Activated T-helper 1 cell treated with anti-CD3 and anti-CD28 coated beads, Interleukin-12 subunit alpha, Interleukin-12 subunit beta, Interleukin-2, Interleukin-4 antibody, amounts not matched to agents 30 ng/mL and 10 ng/mL and 1 ng/mL, durations not matched to agents 14 hours and 24 hours and 36 hours (primary cell): ENCODE data around the gene ZP1. TPM values are rescaled to one million over a fixed set of nuclear protein-coding genes. Genes with fewer than 3 reads are reported as not detected.

Experiments
- DNase-seq: peaks from one replicate; pipeline ENCODE4 v3.0.0; 2021; ENCODE audit warnings: low spot score
- H3K27ac Mint-ChIP-seq: one replicate; pipeline ENCODE4 v1.8.0; 2021; ENCODE audit warnings: mild to moderate bottlenecking, mixed read lengths
- H3K27me3 Mint-ChIP-seq: one replicate; pipeline ENCODE4 v1.8.0; 2022; ENCODE audit warnings: mild to moderate bottlenecking, moderate library complexity, mixed read lengths; ENCODE audit not compliant: insufficient read depth
- H3K36me3 Mint-ChIP-seq: one replicate; pipeline ENCODE4 v1.8.0; 2021; ENCODE audit warnings: low read depth, mixed read lengths
- H3K4me1 Mint-ChIP-seq: one replicate; pipeline ENCODE4 v1.8.0; 2021; ENCODE audit warnings: low read depth, mixed read lengths
- H3K4me3 Mint-ChIP-seq: one replicate; pipeline ENCODE4 v1.8.0; 2021; ENCODE audit warnings: mild to moderate bottlenecking, moderate library complexity, mixed read lengths
- H3K9me3 Mint-ChIP-seq: one replicate; pipeline ENCODE4 v1.8.0; 2021; ENCODE audit warnings: mixed read lengths
- intact Hi-C: fragments of 100-400 bp; cut with micrococcal nuclease; formaldehyde crosslinking; loops from one replicate; pipeline ENCODE4 v1.15.1; 2024
- total RNA-seq: library from RNA; stranded (reverse); gene quantifications from 2 replicates; pipeline ENCODE4 v1.2.3, GENCODE V29; 2022

Gene ZP1
- total RNA-seq, 1 donor from 2014 or later, result not detected

DNA sequence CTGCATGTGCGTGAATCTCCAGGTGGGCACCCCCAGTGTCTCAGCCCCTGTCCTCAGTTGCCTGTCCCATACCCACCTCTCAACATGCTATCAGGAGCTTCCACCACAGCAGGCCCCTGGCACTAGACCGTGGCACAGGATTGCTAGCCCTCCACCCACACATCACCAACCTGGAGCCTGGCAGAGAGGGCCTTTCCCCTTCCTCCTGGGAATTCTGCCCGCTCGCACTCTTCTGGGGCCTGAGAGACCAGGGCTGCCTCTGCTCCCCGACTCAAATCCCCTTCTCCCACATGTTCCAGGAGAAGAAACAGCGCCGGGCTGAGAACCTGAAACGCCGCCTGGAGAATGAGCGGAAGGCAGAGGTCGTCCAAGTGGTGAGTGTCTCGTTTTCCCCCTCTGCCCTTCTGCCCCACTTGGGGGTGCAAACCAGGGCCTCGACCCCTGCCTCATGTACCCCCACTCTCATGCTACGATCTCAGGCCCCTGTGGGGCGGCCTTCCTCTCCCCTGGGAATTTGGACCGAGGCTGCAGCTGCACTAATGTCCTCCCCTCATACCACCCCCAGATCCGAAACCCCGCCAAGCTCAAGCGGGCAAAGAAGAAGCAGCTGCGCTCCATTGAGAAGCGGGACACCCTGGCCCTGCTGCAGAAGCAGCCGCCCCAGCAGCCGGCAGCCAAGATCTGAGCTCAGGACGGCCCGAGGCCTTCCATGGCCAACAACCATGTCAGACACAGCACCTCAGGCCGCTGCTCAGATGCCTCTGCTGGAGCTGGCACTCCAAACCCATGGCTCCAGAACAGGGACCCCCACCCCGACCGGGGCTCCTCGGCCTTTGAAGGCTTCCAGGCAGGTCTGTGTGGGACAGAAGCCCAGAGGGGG is 17.5 kb upstream of the ZP1 start:
- Mint-ChIP-seq H3K27ac (no peak overlapping the region), H3K4me1 (peaks cover 7% of the 10 kb centered on the region), H3K9me3 (no peaks in the 10 kb centered on the region), H3K36me3 (peaks cover 24% of the 10 kb centered on the region), H3K4me3 (no peak overlapping the region), H3K27me3 (no peaks in the 10 kb centered on the region)
- intact Hi-C loops, result no loop called here
- no peak for DNase-seq

DNA sequence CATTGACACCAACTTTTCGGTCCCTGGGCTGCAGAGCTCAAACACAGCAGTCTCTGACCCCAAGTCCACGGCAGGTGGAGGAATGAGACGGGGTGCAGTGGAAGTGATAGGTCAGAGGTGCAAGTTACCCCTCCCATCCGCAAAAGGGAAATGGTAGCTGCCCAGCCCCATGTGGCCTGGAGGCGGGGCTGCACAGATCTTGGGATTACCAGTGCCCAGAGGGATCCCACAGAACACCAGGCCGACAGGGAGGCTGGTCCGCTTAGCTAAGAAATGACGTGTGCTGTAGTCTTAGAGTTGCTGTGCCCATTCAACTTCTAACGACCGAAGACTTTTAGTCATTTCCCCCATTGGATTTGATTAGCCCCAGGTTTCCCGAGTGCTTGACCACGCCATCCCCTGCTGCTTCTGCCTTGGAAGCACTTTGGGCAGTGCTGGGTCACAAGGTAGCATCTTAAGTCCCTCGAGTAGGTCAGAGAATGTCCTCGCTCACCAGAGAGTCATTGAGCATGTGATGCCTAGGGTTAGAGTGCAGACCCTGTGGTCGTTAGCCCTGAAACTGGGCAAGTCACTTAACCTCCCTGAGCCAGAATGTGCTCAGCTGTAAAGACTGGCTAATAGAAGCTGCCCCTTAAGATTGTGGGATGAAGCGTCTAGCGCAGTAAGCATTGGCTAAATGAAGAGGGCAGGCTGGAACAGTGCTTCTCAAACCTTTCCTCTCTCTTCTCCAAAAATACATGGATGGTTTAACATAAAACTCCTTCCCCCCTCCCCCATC is 15.8 kb upstream of the ZP1 start:
- no peak overlapping the region for H3K27ac Mint-ChIP-seq
- H3K4me1 Mint-ChIP-seq, result no peaks in the 10 kb centered on the region
- DNase-seq, result no peak
- no peak overlapping the region for H3K4me3 Mint-ChIP-seq
- intact Hi-C loops, result no loop called here
- H3K9me3 Mint-ChIP-seq, result no peaks in the 10 kb centered on the region
- no peaks in the 10 kb centered on the region for H3K27me3 Mint-ChIP-seq
- H3K36me3 Mint-ChIP-seq, result peaks cover 20% of the 10 kb centered on the region

DNA sequence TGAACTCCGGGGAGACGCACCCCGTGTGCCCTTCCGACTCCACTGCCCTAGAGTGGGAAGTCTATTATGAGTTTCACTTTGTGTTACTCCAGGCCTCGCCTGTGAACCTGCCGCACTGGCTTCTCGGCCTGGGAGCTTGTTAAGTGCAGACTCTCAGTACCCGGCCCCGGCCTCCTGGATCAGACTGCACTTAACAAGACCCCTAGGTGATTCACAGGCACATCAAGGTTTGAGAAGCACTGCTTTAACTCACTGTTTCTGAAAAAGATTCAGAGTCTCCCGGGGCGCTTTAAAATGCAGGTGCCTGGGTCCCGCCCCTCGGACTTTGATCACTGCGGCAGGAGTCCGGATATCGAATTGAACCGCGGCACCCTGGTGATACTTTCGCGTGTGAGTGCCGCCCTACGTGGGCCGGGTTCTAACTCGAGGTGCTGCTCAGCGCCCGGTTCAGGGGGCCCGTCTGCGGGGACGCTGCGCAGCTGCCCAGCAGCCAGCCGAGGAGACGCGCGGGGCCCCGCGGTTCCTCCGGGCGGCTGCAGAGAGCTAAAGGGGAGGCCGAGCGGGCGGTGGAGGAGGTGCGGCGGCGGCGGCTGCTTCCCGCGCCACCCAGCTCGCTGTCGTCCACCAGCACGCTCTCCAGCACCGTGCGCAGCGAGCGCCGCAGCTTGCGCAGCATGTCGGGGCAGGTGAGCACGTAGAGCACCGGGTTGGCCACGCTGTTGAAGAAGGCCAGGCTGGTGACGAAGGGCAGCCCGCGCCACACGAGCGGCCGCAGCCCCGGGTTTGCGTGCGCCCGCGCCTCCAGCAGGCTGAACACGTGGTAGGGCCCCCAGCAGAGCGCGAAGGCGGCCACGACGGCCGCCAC is 15.0 kb upstream of the ZP1 start:
- intact Hi-C loops, result no loop called here
- Mint-ChIP-seq H3K4me3 (no peak overlapping the region), H3K9me3 (no peaks in the 10 kb centered on the region), H3K27me3 (no peaks in the 10 kb centered on the region), H3K27ac (no peak overlapping the region), H3K36me3 (peaks cover 20% of the 10 kb centered on the region), H3K4me1 (no peaks in the 10 kb centered on the region)
- no peak for DNase-seq

DNA sequence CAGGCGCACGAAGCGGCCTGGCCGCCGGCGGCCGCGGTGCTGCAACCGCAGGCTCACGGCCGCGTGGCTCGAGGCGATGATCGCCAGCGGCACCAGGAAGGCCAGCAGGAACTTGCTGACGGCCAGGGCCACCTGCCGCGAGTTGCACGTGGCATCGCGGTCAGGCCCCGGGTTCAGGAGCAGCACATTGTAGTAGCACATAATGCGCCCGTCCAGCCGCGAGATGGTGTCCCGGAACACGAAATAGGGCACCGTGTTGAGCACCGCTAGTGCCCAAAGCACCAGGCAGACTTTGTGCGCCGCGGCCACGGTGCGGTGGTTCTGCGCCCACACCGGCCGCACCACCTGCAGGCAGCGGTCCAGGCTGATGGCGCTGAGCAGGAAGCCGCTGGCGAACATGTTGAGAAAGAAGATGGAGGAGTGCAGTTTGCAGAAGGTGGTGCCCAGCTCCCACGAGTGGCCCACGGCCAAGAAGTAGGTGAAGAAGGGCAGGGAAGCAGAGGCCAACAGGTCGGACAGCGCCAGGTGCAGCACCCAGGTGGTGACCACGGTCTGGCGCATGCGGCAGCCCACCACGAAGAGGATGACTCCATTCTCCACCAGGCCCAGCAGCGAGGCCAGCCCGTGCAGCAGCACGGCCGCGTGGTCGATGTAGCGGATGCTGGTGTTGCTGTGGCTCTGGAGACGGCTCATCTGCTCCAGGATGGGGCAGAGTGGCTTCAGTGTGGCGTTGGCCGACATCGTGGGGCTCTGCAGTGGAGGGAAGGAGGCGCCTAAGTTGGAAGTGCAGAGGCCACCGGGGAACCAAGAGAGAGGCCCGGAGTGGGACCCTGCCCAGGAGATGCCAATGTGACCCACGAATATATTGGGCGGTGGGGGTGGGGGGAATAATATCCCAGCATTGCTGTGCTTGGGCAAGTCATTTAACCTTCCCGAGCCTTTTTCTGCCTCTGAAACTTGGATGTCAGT is 14.1 kb upstream of the ZP1 start:
- Mint-ChIP-seq H3K9me3 (no peaks in the 10 kb centered on the region), H3K36me3 (peaks cover 20% of the 10 kb centered on the region), H3K4me3 (no peak overlapping the region), H3K27me3 (no peaks in the 10 kb centered on the region), H3K27ac (no peak overlapping the region), H3K4me1 (peaks cover 4% of the 10 kb centered on the region)
- intact Hi-C loops, result no loop called here
- no peak for DNase-seq

DNA sequence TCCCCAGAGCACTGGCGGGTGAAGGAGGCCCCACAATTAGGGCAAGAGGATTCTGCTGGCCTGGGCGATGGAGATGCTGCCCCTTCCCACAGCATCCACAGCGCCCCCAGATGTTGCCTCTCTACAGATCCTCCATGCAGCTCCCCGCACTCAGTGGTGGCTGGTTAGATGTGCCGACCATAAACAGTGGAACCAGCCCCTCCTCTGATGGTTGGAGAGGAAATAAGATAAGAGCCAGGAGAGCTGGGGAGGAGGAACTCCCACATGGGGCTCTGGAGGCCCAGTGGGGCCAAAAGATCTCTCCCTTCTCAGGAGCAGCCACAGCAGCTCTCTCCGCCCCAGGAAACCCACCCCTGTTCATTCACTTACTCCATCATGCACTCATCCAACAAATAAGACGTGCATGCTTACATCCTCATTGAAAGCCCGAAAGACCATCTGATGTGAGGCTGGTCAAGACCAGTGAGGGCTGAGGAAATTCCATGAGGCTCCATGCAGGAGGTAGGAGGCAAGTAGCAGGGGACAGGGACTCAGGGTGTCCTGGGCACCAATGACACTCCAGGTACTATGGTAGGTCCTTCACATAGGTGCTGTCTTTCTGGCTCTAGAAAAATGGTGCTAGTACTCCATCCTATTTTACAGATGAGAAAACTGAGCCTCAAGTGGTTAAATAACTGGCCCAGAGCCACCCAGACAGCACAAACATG is 13.0 kb upstream of the ZP1 start:
- Mint-ChIP-seq H3K4me1 (peaks cover 13% of the 10 kb centered on the region), H3K9me3 (no peaks in the 10 kb centered on the region), H3K4me3 (no peak overlapping the region), H3K27me3 (no peaks in the 10 kb centered on the region), H3K27ac (no peak overlapping the region), H3K36me3 (peaks cover 16% of the 10 kb centered on the region)
- no peak for DNase-seq
- intact Hi-C loops, result no loop called here

DNA sequence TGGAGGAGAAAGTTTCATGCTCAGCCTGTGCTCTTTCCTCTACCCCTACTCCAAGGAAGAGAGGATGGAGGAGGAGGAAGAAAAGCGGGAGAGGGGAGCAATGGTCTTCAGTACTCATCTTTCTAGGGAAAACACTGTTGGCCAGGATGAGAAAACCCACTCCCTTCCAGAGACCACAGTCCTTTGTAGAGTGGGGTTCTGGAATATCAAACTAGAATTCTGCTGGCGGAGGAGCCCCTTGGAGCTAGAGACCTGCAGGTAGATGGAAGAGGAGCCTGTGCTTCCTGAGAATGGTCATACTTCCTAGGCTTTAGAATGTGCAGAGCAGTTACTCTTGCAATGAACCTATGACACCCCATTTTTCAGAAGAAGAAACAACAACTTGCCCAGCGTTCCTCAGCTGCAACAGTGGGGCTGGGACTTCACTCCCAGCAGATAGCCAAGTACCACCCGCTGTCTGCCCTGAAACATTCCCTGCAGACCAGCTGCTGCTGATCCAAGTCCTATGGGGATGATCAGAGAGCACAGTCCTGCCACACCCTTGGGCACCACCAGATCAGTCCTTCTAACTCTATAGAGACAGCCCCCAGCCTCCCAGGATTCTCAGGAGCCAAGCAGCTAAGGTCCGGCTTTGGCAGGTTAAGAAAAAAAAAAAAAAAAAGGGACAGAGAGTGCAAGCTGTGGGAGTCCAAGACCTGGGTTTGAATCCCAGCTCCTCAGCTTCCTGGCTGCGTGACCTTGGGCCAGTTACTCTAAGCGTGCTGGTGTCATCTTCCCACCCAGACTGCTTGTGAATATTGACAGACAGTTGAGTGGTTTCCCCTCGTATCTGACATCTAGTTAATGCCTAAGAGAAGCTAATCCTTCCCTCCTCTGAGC is 12.3 kb upstream of the ZP1 start:
- H3K4me1 Mint-ChIP-seq, result peaks cover 13% of the 10 kb centered on the region
- H3K9me3 Mint-ChIP-seq, result no peaks in the 10 kb centered on the region
- H3K4me3 Mint-ChIP-seq, result no peak overlapping the region
- intact Hi-C loops, result no loop called here
- H3K36me3 Mint-ChIP-seq, result peaks cover 13% of the 10 kb centered on the region
- no peak for DNase-seq
- H3K27ac Mint-ChIP-seq, result no peak overlapping the region
- no peaks in the 10 kb centered on the region for H3K27me3 Mint-ChIP-seq

DNA sequence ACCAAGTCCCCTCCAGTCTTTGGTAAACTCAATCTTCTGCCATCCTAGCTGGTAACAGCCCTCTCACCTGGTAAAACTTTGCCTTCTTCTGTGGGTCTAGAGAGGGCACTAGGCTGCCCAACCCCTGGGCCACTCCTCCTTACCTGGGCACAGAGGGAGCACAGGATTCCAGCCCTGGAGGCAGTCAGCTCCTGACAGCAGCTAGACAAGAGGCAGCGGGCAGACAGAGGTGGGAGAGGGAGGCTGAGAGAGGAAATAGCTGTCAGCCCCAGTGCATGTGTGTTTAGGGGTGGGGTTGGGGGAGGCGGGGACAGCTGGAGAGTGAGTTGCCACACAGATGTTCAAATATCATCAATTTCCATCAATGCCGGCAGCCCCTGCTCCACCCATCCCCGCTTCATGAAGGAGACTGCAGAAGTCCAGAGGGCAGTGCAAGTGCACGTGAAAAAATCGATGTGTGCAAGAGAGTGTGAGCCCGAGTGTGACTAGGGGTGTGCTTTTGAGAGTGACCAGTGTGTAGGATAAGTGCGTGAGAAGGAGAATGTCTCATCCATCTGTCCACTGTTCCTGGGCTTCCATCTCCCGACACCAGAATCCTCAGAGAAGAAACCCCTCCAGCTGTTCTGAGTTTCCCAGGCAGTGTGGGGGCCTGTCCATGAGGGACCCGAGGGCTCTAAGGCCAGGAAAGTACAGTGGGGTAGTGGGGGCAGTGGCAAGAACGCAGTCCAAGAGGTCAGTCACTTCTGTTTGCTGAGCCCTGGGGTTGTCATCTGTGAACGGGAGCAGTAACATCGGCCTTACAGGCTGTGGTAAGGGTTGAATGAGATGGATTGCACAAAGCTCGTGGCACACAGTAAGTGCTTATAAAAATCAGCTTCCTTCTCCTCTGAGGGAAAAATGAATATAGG is 11.4 kb upstream of the ZP1 start, which contains the start of gene PTGDR2:
Gene PTGDR2, minus strand, starts transcription at position 225 of the 908 bp plus-strand sequence. CDS start 2,228 bp downstream, outside the sequence.
- H3K4me3 Mint-ChIP-seq, result no peak within 1 kb of the TSS
- peaks cover 8% of the 10 kb centered on the region for H3K36me3 Mint-ChIP-seq
- no peak within 1 kb of the TSS for H3K27ac Mint-ChIP-seq
- H3K27me3 Mint-ChIP-seq, result no peaks in the 10 kb centered on the region
- peaks cover 13% of the 10 kb centered on the region for H3K4me1 Mint-ChIP-seq
- H3K9me3 Mint-ChIP-seq, result no peaks in the 10 kb centered on the region
- DNase-seq, result no peak
- intact Hi-C loops, result no loop called here

DNA sequence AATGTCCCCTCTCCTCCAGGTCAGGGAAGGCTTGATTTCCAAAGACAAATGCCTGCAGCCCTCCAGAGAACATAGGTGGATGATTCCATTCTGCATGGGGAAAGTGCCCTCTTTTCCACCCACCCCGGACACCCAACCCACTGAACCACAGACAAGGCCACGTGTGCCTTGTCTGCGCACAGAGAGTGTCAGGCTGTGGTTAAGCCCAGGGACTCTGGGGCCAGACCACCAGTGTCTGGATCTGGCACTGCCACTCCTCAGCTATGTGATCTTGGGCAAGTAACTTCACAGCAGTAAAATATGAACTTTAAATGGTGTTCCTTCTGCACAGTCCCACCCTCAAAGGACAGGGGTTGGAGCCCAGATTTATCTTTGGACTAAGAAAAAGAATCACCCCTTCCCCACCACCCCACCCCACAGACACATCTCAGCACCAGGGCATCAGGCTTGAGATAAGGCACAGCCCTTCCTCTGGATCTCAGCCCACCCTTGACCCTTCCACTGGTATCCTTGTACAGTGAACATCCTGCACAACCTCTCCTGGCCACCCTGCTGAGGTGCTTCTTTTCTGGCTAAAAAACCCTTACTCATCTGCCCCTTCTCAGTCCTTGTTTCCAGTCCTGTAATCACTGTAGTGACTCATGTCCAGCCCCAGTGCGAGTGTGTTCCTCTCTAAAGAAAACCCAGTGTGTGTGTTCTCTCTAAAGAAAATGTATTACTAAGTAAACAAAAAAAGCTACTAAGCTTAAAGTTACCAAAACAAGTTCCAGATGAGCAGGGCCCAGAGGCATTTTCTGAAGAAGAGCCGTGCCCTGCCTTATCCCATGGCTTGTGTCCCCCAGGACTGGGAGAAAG is 9.7 kb upstream of the ZP1 start:
- intact Hi-C loops, result no loop called here
- Mint-ChIP-seq H3K27me3 (no peaks in the 10 kb centered on the region), H3K4me3 (no peak overlapping the region), H3K4me1 (peaks cover 13% of the 10 kb centered on the region), H3K36me3 (no peaks in the 10 kb centered on the region), H3K9me3 (no peaks in the 10 kb centered on the region), H3K27ac (no peak overlapping the region)
- DNase-seq, result no peak

DNA sequence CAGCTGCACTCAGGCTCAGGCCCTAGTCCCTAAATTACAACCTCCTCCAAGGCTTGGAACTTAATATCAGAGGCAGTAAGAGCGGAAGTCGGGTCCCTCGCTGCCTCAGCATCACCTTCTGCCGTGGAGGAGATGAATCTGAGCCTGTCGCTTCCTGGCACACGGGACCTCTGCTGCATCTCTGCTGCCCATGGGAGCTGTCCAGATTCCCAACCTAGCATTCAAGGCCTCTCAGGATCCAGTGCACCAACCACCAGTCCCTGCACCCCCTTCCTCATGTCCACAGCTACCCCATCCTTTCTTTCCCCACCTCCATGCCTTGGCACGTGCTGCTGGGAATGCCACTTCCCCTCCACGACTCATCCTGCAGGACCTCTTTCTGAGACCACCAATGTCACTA is 9.1 kb upstream of the ZP1 start:
- Mint-ChIP-seq H3K27me3 (no peaks in the 10 kb centered on the region), H3K4me1 (peaks cover 13% of the 10 kb centered on the region), H3K9me3 (no peaks in the 10 kb centered on the region), H3K27ac (peak overlapping the region; percentile 40), H3K4me3 (no peak overlapping the region), H3K36me3 (no peaks in the 10 kb centered on the region)
- intact Hi-C loops, result no loop called here
- no peak for DNase-seq
